ENCODE measurements around the gene TEX101. TPM values are rescaled to one million over a fixed set of nuclear protein-coding genes. Genes with fewer than 3 reads are reported as not detected.

TEX101 gene
- total RNA-seq, 1 donor from 2014 or later, result not detected

- no peak within 1 kb of the TSS for H3K27ac Mint-ChIP-seq (ENCODE audit: unreplicated experiment)
- H3K27me3 Mint-ChIP-seq (ENCODE audit: unreplicated experiment), result peaks cover 10% of the 10 kb centered on the region
- H3K4me3 Mint-ChIP-seq (ENCODE audit: unreplicated experiment), result peak within 1 kb of the TSS; percentile 98
- peaks cover 2% of the 10 kb centered on the region for H3K9me3 Mint-ChIP-seq (ENCODE audit: unreplicated experiment)
- no peaks in the 10 kb centered on the region for H3K4me1 Mint-ChIP-seq (ENCODE audit: low read depth, unreplicated experiment)
- H3K36me3 Mint-ChIP-seq (ENCODE audit: unreplicated experiment), result no peaks in the 10 kb centered on the region
- TF ChIP-seq CTCF (IDR thresholded peaks at IDR 0.05; ENCODE audit: partially characterized antibody, unreplicated experiment), result no peak
- no peak for DNase-seq
These were observed 50.9 kb downstream of the TEX101 start, which contains the start of gene LYPD3 for GRCh38 chr19:43465468-43466120. TSS of gene LYPD3 (minus strand) at chr19:43465608. CDS start at chr19:43465571, 37 bp downstream.

- Mint-ChIP-seq H3K36me3 (ENCODE audit: unreplicated experiment) (no peaks in the 10 kb centered on the region), H3K4me1 (ENCODE audit: low read depth, unreplicated experiment) (no peaks in the 10 kb centered on the region), H3K27ac (ENCODE audit: unreplicated experiment) (no peak overlapping the region), H3K9me3 (ENCODE audit: unreplicated experiment) (peaks cover 2% of the 10 kb centered on the region), H3K27me3 (ENCODE audit: unreplicated experiment) (peaks cover 8% of the 10 kb centered on the region), H3K4me3 (ENCODE audit: unreplicated experiment) (no peak overlapping the region)
- DNase-seq, result no peak
- no peak for TF ChIP-seq CTCF (IDR thresholded peaks at IDR 0.05; ENCODE audit: partially characterized antibody, unreplicated experiment)
These were observed 52.1 kb downstream of the TEX101 start for GRCh38 chr19:43466793-43467192.

- DNase-seq, result no peak
- Mint-ChIP-seq H3K36me3 (ENCODE audit: unreplicated experiment) (no peaks in the 10 kb centered on the region), H3K4me3 (ENCODE audit: unreplicated experiment) (no peak overlapping the region), H3K27ac (ENCODE audit: unreplicated experiment) (no peak overlapping the region), H3K27me3 (ENCODE audit: unreplicated experiment) (peaks cover 5% of the 10 kb centered on the region), H3K4me1 (ENCODE audit: low read depth, unreplicated experiment) (no peaks in the 10 kb centered on the region), H3K9me3 (ENCODE audit: unreplicated experiment) (peaks cover 2% of the 10 kb centered on the region)
- no peak for TF ChIP-seq CTCF (IDR thresholded peaks at IDR 0.05; ENCODE audit: partially characterized antibody, unreplicated experiment)
These were observed 52.6 kb downstream of the TEX101 start for GRCh38 chr19:43467276-43467675.

GRCh38 chr19:43467730-43468129 is 53.0 kb downstream of the TEX101 start:
- no peaks in the 10 kb centered on the region for H3K4me1 Mint-ChIP-seq (ENCODE audit: low read depth, unreplicated experiment)
- H3K27me3 Mint-ChIP-seq (ENCODE audit: unreplicated experiment), result peaks cover 4% of the 10 kb centered on the region
- DNase-seq, result no peak

More at GRCh38 chr19:43467730-43468129, 53.0 kb downstream of the TEX101 start:
- H3K27ac Mint-ChIP-seq (ENCODE audit: unreplicated experiment), result no peak overlapping the region
- H3K36me3 Mint-ChIP-seq (ENCODE audit: unreplicated experiment), result no peaks in the 10 kb centered on the region
- peaks cover 2% of the 10 kb centered on the region for H3K9me3 Mint-ChIP-seq (ENCODE audit: unreplicated experiment)
- no peak overlapping the region for H3K4me3 Mint-ChIP-seq (ENCODE audit: unreplicated experiment)
- TF ChIP-seq CTCF (IDR thresholded peaks at IDR 0.05; ENCODE audit: partially characterized antibody, unreplicated experiment), result no peak

Other genes with a start within 250 kb of the TEX101 start
- not detected for gene PSG5, start 228.4 kb upstream of the TEX101 start, total RNA-seq (ENCODE audit: unreplicated experiment)
- gene PSG4, start 209.3 kb upstream of the TEX101 start, total RNA-seq (ENCODE audit: unreplicated experiment), result not detected
- not detected for gene PSG9, start 145.4 kb upstream of the TEX101 start, total RNA-seq (ENCODE audit: unreplicated experiment)
- gene CD177, start 61.2 kb upstream of the TEX101 start, total RNA-seq (ENCODE audit: unreplicated experiment), result not detected
- 0.56 TPM for gene LYPD3, start 50.7 kb downstream of the TEX101 start, total RNA-seq (ENCODE audit: unreplicated experiment)
- gene PHLDB3, start 89.9 kb downstream of the TEX101 start, total RNA-seq (ENCODE audit: unreplicated experiment), result 6.8 TPM
- 16.0 TPM for gene ETHE1, start 112.3 kb downstream of the TEX101 start, total RNA-seq (ENCODE audit: unreplicated experiment)
- gene ZNF575, start 118.3 kb downstream of the TEX101 start, total RNA-seq (ENCODE audit: unreplicated experiment), result 2.0 TPM
- gene XRCC1, start 160.6 kb downstream of the TEX101 start, total RNA-seq (ENCODE audit: unreplicated experiment), result 39.5 TPM
- gene PINLYP, start 160.9 kb downstream of the TEX101 start, total RNA-seq (ENCODE audit: unreplicated experiment), result 0.96 TPM
- gene IRGQ, start 181.2 kb downstream of the TEX101 start, total RNA-seq (ENCODE audit: unreplicated experiment), result 184 TPM
- 15.0 TPM for gene ZNF576, start 181.7 kb downstream of the TEX101 start, total RNA-seq (ENCODE audit: unreplicated experiment)
- 0.51 TPM for gene SRRM5, start 197.2 kb downstream of the TEX101 start, total RNA-seq (ENCODE audit: unreplicated experiment)
- 139 TPM for gene ZNF428, start 204.7 kb downstream of the TEX101 start, total RNA-seq (ENCODE audit: unreplicated experiment)
- 52.4 TPM for gene CADM4, start 225.0 kb downstream of the TEX101 start, total RNA-seq (ENCODE audit: unreplicated experiment)

Data from glutamatergic neuron (in vitro differentiated cells).